DND-41 (cell line): Measurements from ENCODE around the gene FOSL1.

ENCODE experiments used
- ATAC-seq: fragments of 200-7000 bp; cut with Tn5 transposase; 3 replicates; pipeline ENCODE4 v1.9.1; 2021; ENCODE audit warnings: low read depth; ENCODE audit not compliant: insufficient read depth
- DNase-seq: peaks from one replicate; pipeline ENCODE4 v3.0.0-alpha.2; 2020
- H2AFZ ChIP-seq: 2 replicates; pipeline ENCODE4 v1.6.0; 2012; ENCODE audit warnings: low read depth, low read length
- H3K27ac ChIP-seq: 2 replicates; pipeline ENCODE4 v1.5.1; 2012; ENCODE audit warnings: low read length, inconsistent platforms
- H3K27me3 ChIP-seq: fragments of 200-600 bp; sonication (generic); 2 replicates; pipeline ENCODE4 v1.6.0; 2012; ENCODE audit warnings: low read length, mild to moderate bottlenecking, inconsistent platforms; ENCODE audit not compliant: insufficient read depth, poor library complexity
- H3K36me3 ChIP-seq: 2 replicates; pipeline ENCODE4 v1.5.1; 2012; ENCODE audit warnings: low read length, inconsistent platforms; ENCODE audit not compliant: insufficient read depth
- H3K4me1 ChIP-seq: 2 replicates; pipeline ENCODE4 v1.5.1; 2012; ENCODE audit warnings: mild to moderate bottlenecking, low read length; ENCODE audit not compliant: insufficient read depth
- H3K4me2 ChIP-seq: 2 replicates; pipeline ENCODE4 v1.6.0; 2012; ENCODE audit warnings: mild to moderate bottlenecking, moderate library complexity, low read length, inconsistent platforms; ENCODE audit not compliant: insufficient read depth
- H3K4me3 ChIP-seq, 2 experiments: fragments of 200-600 bp in 1 of 2; shearing (Covaris generic) in 1 of 2; 2 replicates each; pipeline ENCODE4 v1.5.1; 2012 to 2016; ENCODE audit warnings: inconsistent platforms in 2 of 2, low read length in 2 of 2, mild to moderate bottlenecking in 2 of 2, low read depth in 1 of 2, moderate library complexity in 1 of 2
- H3K79me2 ChIP-seq: 2 replicates; pipeline ENCODE4 v1.6.0; 2012; ENCODE audit warnings: low read length, inconsistent platforms; ENCODE audit not compliant: insufficient read depth
- H3K9ac ChIP-seq: 2 replicates; pipeline ENCODE4 v1.6.0; 2012; ENCODE audit warnings: low read depth, mild to moderate bottlenecking, inconsistent platforms, low read length, moderate library complexity
- H3K9me3 ChIP-seq: 2 replicates; pipeline ENCODE4 v1.5.1; 2012; ENCODE audit warnings: low read length, moderate library complexity, mild to moderate bottlenecking, inconsistent platforms; ENCODE audit not compliant: insufficient read depth, severe bottlenecking
- H4K20me1 ChIP-seq: 2 replicates; pipeline ENCODE4 v1.6.0; 2012; ENCODE audit warnings: low read length; ENCODE audit not compliant: insufficient read depth
- EZH2 ChIP-seq: IDR thresholded peaks from 3 replicates; pipeline ENCODE4 v1.6.1; 2012; ENCODE audit warnings: borderline replicate concordance, low read depth, mild to moderate bottlenecking, moderate library complexity, low read length, inconsistent platforms; ENCODE audit not compliant: severe bottlenecking
- TF ChIP-seq, protein P1 (sequence below): IDR thresholded peaks from 2 replicates; pipeline ENCODE4 v1.5.1; 2012; ENCODE audit warnings: borderline replicate concordance, low read length, moderate library complexity, mild to moderate bottlenecking; ENCODE audit not compliant: poor library complexity, severe bottlenecking; ENCODE audit errors: extremely low read depth

FOSL1 gene

DNA sequence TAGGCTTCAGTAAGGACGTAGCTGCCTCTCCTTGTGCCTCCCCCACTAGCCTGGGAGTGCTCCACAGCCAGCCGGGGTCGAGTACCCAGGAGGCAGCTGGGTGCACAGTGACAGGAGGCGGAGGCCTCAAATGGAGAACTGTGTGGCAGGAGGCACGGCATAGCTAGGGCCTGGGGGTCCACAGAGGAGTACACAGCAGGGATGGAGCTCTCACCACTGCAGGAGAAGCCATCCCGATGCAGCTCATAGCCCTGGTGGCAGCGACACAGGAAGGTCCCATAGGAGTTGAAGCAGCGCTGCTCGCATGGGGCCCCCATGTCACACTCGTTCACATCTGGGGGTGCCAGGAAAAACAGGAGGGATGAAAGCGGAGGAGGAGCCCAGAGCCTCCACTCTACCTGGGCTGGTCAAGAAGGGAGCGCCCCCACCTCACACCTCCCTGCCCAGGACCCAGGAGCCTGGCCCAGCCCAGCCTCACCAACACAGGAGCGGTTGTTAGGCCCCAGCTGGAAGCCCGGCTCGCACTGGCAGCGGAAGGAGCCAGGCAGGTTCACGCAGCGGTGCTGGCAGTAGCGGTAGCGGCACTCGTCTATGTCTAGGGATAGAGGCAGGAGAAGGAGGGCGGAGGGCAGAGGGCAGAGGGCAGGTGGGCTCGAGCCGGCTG, 30.4 kb downstream of the FOSL1 start:
- Histone ChIP-seq H3K4me2 (no peak overlapping the region), H3K27me3 (no peaks in the 10 kb centered on the region), H3K4me1 (peaks cover 19% of the 10 kb centered on the region), H3K9me3 (no peaks in the 10 kb centered on the region), H3K4me3 (no peak overlapping the region), H3K36me3 (peaks cover 27% of the 10 kb centered on the region), H4K20me1 (peaks cover 15% of the 10 kb centered on the region), H2AFZ (no peak overlapping the region), H3K9ac (no peak overlapping the region), H3K79me2 (no peaks in the 10 kb centered on the region), H3K27ac (no peak overlapping the region)
- ATAC-seq: 0 out of 3 replicates have a peak, but pooled peaks have one; percentile 2
- TF ChIP-seq EZH2: no peak
- TF ChIP-seq, protein P1, sequence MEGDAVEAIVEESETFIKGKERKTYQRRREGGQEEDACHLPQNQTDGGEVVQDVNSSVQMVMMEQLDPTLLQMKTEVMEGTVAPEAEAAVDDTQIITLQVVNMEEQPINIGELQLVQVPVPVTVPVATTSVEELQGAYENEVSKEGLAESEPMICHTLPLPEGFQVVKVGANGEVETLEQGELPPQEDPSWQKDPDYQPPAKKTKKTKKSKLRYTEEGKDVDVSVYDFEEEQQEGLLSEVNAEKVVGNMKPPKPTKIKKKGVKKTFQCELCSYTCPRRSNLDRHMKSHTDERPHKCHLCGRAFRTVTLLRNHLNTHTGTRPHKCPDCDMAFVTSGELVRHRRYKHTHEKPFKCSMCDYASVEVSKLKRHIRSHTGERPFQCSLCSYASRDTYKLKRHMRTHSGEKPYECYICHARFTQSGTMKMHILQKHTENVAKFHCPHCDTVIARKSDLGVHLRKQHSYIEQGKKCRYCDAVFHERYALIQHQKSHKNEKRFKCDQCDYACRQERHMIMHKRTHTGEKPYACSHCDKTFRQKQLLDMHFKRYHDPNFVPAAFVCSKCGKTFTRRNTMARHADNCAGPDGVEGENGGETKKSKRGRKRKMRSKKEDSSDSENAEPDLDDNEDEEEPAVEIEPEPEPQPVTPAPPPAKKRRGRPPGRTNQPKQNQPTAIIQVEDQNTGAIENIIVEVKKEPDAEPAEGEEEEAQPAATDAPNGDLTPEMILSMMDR: no peak
- DNase-seq: no peak

DNA sequence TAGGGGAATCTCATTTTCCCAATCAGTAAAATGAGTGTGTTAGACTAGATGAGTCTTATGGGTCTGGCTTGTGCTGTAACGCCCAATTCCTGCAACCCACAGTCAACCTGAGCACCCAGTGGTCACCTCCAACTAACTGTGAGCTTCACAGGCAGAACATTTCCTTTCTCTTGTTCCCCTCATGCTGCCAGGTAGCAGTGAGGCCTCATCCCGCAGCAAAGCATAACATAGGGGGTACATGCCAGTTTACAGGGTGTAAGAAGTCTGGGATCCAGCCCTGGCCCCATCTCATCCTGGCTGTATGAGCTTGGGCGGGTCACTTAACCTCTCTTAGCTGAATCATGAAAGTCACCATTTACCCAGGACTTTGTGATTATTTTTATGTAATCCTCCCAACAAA, 31.3 kb downstream of the FOSL1 start:
- Histone ChIP-seq H3K79me2 (no peaks in the 10 kb centered on the region), H3K27me3 (no peaks in the 10 kb centered on the region), H2AFZ (no peak overlapping the region), H3K36me3 (peaks cover 35% of the 10 kb centered on the region), H4K20me1 (peaks cover 24% of the 10 kb centered on the region), H3K9ac (no peak overlapping the region), H3K4me3 (no peak overlapping the region), H3K9me3 (no peaks in the 10 kb centered on the region), H3K27ac (no peak overlapping the region), H3K4me2 (no peak overlapping the region), H3K4me1 (peaks cover 19% of the 10 kb centered on the region)
- ATAC-seq: no peak
- no peak for DNase-seq
- TF ChIP-seq, protein P1: no peak
- no peak for TF ChIP-seq EZH2

DNA sequence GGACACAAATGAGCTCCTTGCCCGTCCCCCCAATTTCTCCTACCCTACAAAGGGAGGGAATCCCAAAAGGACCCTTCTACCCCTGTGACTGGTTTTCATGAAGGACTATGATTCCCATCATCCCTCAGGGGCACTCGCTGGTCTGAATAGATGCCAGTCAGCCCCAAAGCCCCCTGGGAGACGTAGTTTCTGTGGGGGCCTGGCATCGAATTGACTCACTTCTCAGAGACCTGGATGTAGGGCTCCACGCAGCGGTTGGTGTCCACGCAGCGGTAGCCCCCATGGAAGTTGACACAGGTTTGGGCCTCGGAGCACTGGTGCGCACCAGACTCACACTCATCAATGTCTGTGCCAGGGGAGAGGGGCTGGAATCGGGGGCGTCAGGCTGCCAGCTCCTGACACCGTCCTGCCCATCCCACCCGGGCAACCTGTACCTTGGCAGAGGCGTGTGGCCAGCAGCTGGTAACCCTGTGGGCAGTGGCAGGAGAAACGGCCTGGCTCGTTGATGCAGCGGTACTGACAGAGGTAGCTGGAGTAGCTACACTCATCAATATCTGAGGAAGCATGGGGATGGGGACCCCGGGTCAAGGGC, 32.0 kb downstream of the FOSL1 start:
- DNase-seq (peak; percentile 52), ATAC-seq (peak; percentile 63)
- Histone ChIP-seq H3K4me3 (no peak overlapping the region), H3K9ac (no peak overlapping the region), H3K4me1 (peaks cover 19% of the 10 kb centered on the region), H3K9me3 (no peaks in the 10 kb centered on the region), H3K36me3 (peaks cover 43% of the 10 kb centered on the region), H3K79me2 (0 out of 2 replicates have a peak, but pooled peaks cover 3% of the 10 kb centered on the region), H2AFZ (no peak overlapping the region), H4K20me1 (peaks cover 31% of the 10 kb centered on the region), H3K27me3 (no peaks in the 10 kb centered on the region), H3K27ac (no peak overlapping the region), H3K4me2 (no peak overlapping the region)
- TF ChIP-seq, protein P1: no peak
- no peak for TF ChIP-seq EZH2
